Right lobe of liver (tissue), 4 donors: ENCODE data around the gene ZNF41.

Experiments used
- CTCF ChIP-seq, 4 donors: fragments of 200-600 bp in 3 of 4; fragments of 450-650 bp in 1 of 4; IDR thresholded peaks; one replicate each; pipeline versions ENCODE4 v1.5.1 to v1.8.0; 2016 to 2022; ENCODE audit warnings: antibody characterized with exemption in 4 of 4, mild to moderate bottlenecking in 2 of 4
- POLR2A ChIP-seq: fragments of 450-650 bp; IDR thresholded peaks from one replicate; pipeline ENCODE4 v1.6.1; 2017; ENCODE audit warnings: antibody characterized with exemption, mild to moderate bottlenecking
- donor health status: DM: no; HTN: no; CAD: no.
- donor health status: DM: no; HTN: no; CAD: no.
- donor health status: DM: no; HTN: yes; CAD: no.

DNA sequence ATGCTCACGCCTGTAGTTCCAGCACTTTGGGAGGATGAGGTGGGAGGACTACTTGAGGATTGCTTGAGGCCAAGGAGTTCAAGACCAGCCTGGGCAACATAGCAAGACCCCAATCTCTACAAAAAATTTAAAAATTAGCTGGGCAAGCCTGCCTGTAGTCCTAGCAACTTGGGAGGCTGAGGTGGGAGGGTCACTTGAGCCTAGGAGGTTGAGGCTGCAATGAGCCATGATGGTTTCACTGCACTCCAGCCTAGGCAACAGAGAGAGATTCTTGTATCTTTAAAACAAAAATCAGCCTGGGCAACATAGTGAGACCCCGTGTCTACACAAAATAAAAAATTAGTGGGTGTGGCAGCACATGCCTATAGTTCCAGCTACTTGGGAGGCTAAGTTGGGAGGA is 1.9 kb downstream of the ZNF41 start:
- TF ChIP-seq CTCF (IDR thresholded peaks at IDR 0.05): no peak
- no peak for TF ChIP-seq POLR2A
